Measurements from ENCODE around the gene ANP32B.
"Not testable (repeated sequence)": the region's sequence is repeated elsewhere in the genome, so short reads cannot be mapped to it uniquely, and the experiment has no call there.

ANP32B gene

GRCh38 chr9:97963232-97963631 is 19.9 kb upstream of the ANP32B start:
- DNase-seq, result no peak

GRCh38 chr9:97964901-97965300 is 18.2 kb upstream of the ANP32B start:
- no peak for DNase-seq

DNA sequence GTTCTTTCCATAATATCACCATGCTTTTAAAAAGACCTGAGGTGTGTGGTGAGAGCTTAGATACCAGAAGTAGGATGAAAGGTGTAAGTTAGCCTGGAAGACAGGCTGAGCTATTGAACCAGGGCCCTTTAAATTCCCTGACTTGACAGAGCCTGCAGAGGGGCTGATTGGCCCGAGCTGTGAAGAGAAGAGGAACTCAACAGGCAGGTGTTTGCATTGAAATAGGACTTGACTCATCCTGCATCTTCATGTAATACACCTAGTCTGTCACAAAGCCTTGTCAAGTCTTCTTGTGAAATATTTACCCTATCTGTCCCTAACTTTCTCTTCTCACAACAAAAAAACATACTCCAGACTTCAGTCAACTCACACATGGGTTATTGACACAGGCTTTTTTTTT is 16.6 kb upstream of the ANP32B start:
- no peak for DNase-seq

- no peak for DNase-seq
Measured at GRCh38 chr9:97969014-97969413, 14.1 kb upstream of the ANP32B start.

DNA sequence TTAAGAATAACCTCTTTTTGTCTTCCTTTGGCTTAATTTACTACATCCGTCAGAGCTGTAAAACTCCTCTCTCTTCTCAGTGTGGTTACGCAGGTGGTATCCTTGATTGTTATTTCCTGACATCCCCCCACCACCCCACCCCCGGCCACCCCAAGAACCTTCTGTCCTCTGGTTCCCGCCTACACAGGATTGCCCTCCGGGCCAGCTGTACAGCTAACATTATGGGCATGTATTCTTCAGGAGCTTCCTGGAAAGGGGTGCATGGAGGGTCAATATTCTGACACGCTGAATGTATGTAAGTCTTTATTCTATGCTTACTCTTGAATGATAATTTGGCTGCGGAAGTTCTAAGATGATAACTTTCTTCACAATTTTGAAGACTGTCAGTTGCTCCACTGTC is 13.0 kb upstream of the ANP32B start:
- no peak for DNase-seq

DNA sequence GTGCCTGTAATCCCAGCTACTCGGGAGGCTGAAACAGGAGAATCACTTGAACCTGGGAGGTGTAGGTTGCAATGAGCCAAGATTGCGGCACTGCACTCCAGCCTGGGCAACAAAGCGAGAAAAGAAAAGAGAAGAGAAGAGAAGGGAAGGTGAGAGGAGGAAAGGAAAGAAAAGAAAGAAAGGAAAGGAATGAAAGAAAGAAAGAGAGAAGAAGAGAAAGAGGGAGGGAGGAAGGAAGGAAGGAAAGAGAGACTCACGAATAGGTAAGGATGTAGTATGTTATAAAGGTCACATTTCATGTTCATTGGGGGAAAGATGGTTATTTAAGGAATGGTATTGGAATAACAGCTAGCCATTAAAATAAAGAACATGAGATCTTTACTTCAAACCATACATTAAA is 10.4 kb upstream of the ANP32B start:
- no peak for DNase-seq

DNA sequence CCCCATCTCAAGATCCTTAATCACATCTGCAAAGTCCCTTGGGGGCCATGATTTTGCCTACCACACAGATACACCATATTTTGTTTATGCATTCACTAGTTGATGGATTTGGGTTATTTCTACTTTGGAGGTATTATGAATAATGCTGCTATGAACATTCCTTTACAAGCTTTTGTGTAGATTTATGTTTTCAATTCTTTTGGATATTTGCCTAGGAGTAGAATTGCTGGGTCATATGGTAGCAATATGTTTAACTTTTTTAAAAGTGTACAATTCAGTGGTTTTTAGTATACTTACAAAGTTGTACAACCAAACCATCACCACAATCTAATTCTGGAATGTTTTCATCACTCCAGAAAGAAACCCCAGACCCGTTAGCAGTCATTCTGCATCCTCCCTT is 7.8 kb upstream of the ANP32B start:
- DNase-seq, result no peak

GRCh38 chr9:97976633-97977032 is 6.5 kb upstream of the ANP32B start:
- not testable (repeated sequence) for DNase-seq

DNA sequence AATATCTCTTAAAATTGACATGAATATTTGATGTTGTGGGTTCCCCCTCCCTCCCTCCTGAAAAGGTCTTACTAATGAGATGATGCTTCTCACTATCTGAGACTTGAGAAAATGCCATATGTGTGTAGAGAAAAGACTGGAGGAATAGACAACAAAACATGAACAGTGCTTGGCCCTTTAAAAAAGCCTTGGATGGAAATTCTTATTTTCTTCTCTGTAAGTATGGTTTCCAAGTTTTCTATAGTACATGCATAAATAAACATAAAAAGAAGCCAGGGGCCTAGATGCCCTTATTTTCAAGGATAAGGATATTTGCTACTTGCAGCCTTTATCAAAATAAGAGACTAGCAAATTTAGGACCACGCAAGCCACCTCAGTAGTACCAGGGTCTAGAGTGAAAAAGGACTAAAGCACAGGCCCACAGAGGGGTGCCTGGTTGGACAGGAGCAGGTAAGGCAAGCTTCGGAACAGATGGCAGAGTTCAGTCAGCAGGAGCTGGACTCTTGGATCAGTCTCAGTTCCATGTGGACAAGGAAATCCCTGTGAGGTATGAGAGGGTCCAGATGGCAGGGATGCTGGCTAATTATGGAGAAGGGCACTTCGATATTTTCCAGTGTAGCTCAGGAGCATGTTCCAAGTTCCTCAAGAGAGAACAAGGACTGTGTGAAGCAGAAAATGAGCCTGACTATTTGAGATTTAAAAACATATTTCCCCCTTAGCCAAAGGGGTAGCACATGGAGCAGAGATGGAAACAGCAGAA is 4.6 kb upstream of the ANP32B start:
- no peak for DNase-seq

- no peak for DNase-seq
Measured at GRCh38 chr9:97979788-97980478, 3.2 kb upstream of the ANP32B start.

GRCh38 chr9:97980479-97980803 is 2.7 kb upstream of the ANP32B start:
- DNase-seq, result no peak

GRCh38 chr9:97980918-97981845 is 2.0 kb upstream of the ANP32B start:
- DNase-seq, result no peak

- DNase-seq, result peak in 1 of 5 experiments; percentile 0
Measured at GRCh38 chr9:97981846-97982682, 1.1 kb upstream of the ANP32B start.

- DNase-seq, result peak; percentile 31 to 71 (median 57)
Measured at GRCh38 chr9:97983589-97984187, 547 bp downstream of the ANP32B start.

GRCh38 chr9:97984188-97985057 is 1.3 kb downstream of the ANP32B start:
- peak; percentile 54 to 86 (median 75) for DNase-seq

DNA sequence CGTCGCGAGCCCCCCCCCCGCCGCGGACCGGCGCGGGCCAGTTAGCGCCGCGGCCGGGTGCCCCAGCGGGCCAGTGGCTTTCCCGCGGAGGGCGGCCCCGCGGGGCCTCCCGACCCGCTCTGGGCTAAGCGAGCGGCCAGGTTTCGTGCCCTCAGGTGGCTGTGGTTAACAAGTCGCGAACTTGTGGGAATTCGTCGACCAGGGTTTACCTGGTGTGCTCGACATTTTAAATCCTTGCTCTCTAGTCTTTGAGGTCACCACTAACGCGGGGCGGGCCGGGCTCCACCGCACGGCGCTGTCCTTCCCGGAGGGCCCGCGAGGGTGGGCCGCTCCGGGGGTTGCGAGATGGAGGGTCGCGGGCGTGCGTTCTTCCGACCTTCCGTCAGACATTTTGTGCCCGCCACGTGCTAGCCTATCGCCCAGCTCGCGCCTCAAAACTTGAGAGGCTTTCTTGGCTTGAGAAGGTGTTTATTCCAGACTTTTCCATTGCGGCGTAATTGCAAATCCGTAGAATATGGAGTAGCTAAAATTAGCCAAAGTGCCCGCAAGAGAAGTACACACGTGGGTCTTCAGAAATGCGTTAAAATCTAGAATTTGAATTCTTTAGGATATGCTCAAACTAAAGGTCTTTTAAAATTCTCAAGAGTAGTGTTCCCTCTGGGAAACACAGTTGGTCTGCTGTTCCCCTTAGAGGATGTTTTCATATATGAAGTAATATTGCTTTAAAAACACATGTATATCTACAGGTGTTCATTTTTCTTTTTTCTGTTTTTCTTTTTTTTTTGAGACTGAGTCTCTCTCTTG is 2.1 kb downstream of the ANP32B start:
- peak; percentile 17 to 70 (median 29) for DNase-seq

DNA sequence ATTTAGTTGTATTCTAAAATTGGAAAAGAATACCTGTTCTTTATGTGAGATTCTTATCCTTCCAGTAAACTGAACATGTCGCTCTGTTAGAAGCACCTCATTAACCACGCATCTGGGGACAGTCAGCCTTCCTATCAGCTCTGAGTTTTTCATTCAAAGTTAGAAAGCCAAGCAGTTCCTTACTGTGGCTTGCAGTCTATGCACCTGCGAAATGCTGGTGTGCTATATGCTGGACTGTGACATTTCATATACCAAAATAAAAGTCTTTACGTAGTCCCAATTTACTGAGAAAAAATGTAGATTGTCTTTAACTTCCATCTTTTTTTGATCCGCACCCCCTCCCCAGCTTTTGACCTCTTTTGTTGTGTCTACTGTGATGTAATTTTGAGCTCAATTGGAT is 4.3 kb downstream of the ANP32B start:
- DNase-seq, result peak in 1 of 5 experiments; percentile 44

GRCh38 chr9:97990259-97990658 is 7.1 kb downstream of the ANP32B start:
- no peak for DNase-seq

DNA sequence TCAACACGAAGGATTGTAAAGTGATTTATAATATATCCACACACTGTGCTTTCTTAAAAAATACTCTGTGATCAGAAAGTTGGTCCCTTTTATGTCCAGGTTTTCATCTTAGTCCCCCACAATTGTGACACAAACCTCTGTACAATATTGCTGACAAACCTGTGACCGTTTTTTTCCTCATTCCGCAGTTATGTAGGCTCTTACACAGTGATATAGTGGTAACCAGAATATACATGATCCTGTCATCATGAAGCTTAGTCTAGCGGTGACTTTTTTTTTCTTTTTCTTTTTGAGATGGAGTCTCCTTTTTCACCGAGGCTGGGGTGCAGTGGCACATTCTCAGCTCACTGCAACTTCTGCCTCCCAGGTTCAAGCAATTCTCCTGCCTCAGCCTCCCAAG is 8.7 kb downstream of the ANP32B start:
- peak in 1 of 5 experiments; percentile 27 for DNase-seq

DNA sequence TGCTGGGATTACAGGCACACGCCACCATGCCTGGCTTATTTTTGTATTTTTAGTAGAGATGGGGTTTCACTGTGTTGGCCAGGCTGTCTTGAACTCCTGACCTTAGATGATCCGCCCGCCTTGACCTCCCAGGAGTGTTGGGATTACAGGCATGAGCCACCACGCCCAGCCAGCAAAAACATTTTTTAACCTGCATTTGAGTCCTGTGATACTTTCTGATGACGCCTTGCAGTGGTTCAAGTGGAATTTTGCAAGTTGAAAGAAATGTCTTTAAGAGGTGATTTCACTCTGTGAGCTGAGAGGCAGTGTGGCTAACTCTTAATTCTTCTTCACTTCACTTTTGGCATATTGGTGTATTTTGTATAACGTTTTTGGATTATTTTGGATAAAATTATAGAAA is 9.1 kb downstream of the ANP32B start:
- no peak for DNase-seq

Data from T-helper 2 cell (primary cell).